Kidney tubule cell (primary cell): Measurements from ENCODE around the gene SBK1.
"Not testable (repeated sequence)": the region's sequence is repeated elsewhere in the genome, so short reads cannot be mapped to it uniquely, and the experiment has no call there.

Experiments used
- DNase-seq: peaks from one replicate; pipeline ENCODE4 v3.0.0-alpha.2; 2018; ENCODE audit warnings: low spot score

Gene SBK1

DNA sequence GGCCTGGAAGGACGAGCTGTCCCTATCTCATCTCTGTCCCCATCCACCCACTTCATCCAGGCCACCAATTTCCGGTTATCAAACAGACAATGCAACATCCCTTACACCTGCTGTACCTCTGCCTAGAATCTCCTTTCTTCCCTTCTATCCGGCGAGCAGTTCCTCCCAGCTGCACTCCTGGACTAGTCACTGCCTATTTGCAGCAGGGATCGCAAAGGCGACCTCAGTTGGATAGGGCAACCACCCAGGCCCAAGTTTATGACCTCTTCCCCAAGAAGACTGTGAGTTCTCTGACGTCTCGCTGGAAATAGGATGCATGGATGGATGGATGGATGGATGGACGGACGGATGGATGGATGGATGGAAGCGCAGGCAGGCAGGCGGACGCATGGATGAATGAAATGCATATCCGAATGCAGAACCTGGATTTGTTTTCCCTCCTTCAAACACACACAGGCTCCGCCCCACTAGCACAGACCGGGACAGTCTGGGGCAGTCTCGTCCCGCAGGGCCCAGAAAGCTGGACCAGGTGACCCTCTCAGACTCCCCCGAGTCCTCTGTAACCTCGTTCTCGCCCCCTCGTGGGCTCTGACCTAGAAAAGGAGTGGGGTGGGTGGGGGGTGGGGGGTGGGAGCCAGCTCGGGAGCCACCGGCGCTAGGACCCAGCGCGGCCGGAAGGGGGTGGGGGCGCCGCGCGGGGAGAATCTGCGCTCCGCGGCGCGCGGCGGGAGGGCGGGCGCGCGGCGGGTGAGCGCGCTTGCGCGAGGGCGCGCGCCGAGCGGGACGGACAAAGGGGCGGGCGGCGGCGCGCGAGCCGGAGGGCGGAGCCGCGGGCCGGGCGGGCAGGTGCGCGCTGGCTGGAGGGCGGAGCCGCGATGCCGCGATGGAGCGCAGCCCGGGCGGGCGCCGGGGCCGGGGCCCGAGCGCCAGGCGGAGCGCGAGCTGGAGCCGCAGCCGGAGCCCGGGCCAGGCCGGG is at the start of gene SBK1:
TSS of gene SBK1 (plus strand) at position 875 of the 976 bp plus-strand sequence. CDS start 24,867 bp downstream, outside the sequence.
- peak; percentile 85 for DNase-seq

DNA sequence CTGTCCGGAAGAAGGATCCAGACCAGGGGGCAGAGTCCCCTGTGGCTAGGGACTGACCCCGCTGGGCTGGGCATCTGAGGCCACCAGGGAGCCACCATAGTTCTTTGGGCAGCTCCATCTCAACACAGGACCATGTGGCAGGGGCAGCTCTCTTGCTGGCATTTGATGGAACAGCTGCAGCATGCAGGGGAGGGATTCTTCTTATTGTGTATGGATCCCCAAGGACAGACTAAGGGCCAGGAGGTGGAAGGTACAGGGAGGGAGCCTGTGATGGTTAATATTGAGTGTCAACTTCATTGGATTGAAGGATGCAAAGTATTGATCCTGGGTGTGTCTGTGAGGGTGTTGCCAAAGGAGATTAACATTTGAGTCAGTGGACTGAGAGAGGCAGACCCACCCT is 42.8 kb upstream of the SBK1 start:
- not testable (repeated sequence) for DNase-seq

DNA sequence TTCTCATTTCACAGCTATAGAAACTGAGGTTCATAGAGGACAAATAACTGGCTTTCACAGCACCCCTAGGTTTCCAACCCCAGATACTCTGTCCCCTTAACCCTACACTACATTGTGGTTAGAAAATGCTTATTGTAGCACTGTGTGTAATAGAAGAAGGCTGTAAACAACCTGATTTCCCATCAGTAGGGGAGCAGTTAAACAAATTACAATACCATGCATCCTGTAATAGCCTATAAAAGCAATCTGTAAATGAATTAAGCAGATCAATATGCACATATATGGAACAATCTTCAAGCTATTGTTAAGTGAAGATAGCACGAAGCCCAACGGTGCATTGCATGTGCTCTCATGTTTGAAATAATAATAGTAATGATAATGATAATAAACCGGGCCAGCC is 41.3 kb upstream of the SBK1 start:
- DNase-seq: no peak

DNA sequence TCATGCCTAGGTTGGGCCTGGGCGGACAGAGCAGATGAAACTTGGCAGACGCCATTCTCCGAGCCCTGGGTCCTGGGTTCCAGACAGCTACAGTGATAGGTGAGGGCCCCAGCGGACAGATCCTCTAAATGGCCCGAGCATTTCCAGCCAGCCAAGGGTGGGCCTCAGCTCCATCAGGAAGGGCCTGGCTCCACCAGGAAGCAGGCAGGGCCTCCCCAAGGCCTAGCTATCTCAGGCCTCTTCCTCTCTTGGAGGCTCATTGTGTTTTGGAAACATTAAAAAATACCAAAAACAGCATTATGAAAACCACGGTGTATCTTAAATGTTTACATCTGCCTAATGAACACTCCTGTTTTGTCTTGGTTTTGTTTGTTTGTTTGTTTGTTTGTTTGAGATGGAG is 38.2 kb upstream of the SBK1 start:
- DNase-seq: no peak

DNA sequence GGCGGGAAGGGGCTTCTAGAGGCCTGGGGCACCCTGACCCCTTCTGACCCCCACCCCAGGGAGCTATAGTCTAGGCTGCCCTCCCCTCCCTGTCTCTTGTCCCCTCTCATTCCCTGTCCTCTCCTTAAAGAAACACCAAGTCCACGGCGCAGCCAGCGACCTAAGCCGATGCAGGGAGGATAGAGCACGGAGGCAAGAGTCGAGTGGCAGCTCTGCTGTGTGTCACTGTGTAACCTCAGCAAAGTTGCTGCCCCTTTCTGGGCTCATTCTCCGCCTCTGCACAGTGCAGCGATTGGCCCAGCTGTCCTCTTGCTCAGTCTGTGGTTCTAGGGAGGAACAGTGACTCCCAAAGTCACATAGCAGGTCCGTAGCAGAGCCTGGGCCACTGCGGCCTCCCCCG is 36.5 kb upstream of the SBK1 start:
- DNase-seq: no peak

DNA sequence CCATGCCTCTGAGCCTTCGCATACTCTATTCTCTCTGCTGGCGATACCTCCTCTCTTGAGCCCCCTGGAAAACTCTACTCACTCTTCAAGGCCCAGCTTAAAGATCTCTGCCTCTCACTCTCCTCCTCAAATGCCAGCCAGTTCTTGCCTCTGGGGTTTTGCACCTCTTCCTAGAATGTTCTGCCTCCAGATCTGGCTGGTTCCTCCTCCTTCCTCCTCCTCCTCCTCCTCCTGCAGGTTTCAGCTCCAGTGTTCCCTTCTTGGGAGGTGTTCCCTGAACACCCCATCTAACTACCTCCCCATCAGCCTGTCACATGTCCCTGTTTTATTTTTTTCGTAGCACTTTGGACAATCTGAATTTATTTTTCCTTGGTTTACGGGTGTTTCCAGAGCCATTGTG is 35.1 kb upstream of the SBK1 start:
- DNase-seq: no peak

DNA sequence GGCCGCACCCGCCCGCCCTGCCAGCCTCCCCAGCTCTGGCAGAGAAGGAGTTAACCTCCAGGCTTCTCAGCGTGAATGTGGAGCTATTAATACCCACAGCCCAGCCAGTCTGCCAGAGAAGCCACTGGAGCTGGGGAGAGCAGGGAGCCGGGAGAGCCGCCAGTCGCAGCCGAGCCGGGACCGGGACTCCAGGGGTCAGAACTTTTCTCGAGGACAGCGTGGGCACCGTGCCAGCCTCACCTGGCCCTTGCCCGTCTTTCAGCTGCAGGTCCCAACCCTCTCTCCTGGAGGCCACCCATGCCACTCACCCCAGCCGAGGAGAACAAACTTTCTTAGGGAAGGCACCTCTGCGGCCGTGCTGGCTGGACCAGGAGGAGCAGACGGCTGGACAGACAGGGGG is 33.8 kb upstream of the SBK1 start:
- peak; percentile 6 for DNase-seq

DNA sequence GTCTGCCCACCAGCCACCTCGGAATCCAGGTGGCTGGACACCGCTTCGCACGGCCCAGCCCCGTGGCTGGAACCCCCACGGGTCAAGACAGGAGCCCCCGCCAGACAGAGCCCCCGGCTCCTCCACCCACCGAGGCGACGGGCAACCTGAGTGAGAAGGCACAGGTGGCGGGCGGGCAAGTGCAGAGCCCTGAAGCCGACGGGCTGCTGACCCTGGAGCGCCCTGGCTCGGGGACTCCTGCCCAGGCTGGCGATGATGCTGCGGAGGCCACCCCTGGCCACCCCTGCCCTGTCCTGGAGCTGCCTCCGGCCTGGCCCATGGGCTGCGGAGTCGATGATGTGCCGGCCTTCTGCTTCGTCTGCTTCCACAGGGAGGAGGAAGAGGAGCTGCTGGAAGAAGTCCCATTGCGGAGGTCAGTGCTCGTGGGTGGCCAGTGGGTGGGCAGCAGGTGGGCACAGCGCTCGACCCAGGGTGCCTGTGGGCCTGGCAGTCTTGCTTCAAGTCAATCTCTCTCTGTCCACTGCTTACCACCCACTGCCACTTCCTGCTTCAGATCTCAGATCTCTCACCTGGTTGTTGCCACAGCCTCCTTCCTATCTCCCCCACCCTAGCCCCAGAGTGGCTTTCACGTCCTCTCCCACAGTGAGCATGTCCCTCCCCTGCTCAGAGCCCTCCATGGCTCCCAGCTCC is 33.1 kb upstream of the SBK1 start:
- DNase-seq: no peak

DNA sequence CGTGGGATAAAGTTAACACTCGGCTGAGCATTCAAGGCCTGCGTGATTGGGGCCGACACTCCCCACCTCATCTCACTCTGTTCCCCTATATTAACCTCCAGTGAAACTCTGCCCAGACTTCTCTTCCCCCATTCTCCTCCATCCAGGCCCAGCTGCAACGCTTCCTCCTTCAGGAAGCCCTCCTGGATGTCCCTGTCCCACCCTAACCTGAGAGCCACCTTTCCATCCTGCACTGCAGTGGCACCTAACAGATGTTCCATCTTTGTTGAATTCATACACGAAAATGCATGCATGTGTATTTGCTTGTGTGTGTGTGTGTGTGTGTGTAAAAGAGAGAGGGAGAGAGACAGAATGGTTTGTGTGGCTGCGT is 32.6 kb upstream of the SBK1 start:
- no peak for DNase-seq

DNA sequence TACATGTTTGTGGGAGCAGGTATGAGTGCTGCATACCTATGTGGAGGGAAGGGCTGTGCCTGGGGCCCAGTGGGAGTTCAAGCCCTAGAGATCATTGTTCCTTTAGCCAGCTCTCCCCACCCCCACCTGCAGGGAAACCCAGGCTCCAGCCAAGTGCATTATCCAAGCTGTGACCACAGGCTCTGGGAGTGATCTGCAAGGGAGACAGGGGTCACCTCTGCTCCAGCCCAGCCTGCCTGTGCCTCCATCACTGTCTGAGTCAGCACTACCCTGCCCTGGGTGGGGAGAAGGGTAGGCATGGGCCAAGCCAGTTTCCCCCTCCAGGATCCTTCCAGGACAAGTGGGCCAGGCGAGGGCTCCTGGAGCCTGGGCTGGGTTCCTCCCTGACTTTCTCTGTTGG is 32.1 kb upstream of the SBK1 start:
- no peak for DNase-seq

DNA sequence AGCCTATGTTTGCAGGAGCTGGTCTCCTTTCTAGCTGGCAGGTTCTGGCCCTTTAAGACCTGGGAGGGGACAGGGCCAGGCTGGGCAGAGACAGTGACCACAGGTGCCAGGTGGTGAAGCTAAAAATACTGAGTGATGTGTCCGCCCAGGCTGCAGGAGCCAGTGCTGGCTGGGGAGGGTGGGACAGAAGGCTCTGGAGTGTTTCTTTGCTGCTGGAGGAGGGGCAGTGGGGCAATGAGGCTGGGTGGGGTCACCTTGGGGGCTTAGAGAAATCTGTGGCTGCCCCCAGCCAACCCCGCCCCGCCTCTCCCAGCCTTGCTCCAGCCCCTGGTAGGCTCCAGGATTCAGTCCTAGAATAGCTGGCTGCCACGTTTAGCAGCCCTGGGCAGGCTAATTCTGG is 30.4 kb upstream of the SBK1 start:
- no peak for DNase-seq

DNA sequence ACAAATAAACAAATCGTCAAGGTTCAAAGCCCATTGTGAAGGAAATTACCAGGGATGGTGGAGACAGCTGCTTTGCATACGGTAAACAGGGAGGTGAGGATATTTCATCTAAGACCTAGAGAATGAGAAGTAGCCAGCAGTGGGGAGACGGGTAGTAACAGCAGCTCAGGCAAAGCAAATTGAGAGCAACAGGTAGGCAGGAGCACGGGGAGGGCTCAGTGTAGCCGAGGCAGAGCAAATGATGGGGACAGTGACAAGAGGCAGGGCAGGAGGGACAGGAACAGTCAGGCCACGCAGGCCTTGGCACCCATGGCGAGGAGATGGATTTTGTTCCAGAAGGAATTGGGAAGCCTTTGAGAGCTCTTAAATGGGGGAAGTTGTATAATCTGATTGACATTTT is 29.0 kb upstream of the SBK1 start:
- DNase-seq: no peak

DNA sequence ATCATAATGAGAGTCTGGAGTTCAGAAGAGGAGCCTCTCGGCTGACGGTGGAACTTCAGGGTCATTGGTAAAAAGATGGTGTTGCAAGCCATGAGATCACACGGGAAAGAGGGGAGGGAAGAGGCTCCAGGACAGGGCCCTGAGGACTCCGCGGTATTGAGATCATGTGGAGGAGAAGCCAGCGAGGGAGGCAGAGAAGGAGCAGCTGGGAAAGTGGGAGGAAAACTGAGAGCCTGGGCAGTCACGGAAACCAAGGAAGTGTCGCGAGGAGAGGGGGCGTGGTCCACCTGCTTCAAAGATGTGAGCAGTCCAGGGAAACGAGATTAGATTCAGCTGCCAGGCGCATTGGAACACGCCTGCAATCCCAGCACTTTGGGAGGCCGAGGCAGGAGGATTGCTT is 27.7 kb upstream of the SBK1 start:
- peak; percentile 51 for DNase-seq

DNA sequence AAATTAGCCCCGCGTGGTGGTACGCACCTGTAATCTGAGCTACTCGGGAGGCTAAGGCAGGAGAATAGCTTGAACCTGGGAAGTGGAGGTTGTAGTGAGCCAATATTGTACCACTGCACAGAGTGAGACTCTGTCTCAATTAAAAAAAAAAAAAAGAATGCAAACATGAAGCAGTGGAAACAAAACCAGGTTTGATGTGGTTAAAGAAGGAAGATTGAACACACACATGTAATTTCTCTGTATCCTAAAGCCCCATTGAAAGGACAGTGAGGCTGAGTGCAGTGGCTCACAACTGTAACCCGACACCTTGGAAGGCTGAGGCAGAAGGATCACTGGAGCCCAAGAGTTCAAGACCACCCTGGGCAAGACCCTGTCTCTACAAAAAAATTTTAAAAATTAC is 26.5 kb upstream of the SBK1 start:
- no peak for DNase-seq

DNA sequence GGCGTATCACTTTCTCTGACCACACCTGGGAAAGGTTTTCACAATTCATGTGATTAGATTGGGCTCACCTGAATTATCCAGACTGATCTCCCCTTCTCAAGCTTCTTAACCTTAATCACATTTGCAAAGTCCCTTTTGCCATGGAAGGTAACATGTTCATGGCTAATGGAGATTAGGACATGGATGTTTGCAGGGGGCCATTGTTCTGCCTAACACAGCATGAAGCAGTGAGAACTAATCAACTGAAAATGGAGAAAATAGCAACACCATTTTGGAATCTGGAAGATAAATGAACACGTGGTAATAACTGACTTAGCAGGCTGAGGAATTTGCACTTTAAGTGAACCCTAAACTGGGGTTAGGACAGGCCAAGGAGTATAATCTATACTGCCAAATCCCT is 25.0 kb upstream of the SBK1 start:
- no peak for DNase-seq

DNA sequence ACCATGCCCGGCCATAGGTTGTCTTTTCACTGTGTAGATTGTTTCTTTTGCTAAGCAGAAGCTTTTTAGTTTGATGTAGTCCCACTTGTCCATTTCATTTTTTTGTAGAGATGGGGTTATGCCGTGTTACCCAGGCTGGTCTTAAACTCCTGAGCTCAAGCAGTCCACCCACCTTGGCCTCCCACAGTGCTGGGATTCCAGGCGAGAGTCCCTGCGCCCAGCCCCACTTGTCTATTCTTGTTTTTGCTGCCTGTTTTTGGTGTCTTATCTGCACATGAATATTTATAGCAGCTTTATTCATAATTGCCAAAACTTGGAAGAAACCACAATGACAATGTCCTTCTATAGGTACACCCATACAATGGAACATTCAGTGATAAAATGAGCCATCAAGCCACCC is 18.8 kb upstream of the SBK1 start:
- DNase-seq: no peak

DNA sequence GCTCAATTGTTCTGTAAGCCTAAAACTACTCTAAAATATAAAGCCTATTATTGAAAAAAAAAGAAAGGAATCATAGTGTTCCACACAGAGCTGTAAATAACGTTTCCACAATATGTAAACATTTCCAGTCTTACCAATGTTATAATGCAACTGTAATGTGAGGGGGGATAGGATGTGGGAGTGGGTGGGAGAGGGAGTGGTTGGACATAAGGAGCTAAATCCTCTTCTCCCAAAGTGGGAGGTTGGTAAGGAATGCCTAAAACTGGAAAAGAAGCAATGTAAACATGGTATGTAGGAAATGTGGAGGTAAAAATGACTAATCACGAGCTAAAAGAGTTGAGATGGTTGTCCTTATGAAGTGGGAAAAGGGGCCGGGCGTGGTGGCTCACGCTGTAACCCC is 17.6 kb upstream of the SBK1 start:
- no peak for DNase-seq

DNA sequence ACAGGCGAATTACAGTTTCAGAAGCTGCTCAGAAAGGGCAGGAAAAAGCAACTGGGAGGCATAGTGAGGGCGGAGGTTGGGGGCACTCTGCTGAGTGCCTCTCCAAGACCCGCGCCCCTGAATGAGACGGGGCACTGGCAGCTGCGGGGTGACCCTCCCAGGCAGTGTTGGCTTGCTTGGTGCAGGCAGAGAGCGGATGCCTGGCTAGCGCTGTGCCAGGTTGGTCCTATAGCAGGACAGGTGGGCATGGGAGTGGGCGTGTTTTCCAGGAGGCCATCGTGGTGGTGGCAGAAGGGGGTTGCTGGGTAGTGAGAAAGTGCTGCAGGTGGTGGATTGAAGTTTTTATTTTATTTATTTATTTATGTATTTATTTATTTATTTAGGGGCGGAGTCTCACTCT is 16.0 kb upstream of the SBK1 start:
- no peak for DNase-seq

DNA sequence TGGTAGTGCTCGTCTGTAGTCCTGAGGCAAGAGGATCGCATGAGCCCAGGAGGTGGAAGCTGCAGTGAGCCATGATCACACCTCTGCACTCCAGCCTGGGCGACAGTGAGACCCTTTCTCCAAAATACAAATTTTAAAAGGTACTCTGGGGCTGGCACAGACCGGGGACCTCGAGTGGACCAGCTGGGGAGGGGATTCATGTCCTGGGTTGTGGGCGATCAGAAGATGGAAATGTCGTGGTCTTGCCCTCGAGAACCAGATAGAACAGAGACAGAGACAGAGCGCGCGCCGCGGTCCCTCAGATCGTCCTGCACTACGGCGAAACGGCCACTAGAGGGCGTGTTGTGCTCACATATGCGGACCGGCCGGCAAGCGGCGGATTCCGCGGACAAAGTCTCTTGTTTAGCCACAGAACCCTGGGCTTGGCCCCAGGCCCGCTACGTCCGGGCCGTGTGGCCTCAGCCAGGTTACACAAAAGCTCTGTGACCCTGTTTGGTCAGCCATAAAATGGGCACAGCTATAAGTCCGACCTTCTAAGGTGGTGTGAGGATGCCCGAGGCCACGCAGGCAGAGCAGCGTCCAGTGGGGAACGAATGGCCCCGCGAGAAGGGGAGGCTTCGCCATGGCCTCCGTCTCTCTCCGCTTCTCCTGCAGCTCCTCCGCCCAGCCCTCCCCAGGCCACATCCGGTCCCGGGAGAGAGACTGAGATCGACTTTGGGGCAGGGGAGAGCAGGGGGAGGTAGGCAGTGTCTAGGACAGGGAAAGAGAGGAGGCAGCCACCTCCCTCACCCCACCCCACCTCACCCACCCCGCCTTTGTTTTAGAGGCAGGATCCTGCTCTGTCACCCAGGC is 14.6 kb upstream of the SBK1 start:
- DNase-seq: peak; percentile 78

DNA sequence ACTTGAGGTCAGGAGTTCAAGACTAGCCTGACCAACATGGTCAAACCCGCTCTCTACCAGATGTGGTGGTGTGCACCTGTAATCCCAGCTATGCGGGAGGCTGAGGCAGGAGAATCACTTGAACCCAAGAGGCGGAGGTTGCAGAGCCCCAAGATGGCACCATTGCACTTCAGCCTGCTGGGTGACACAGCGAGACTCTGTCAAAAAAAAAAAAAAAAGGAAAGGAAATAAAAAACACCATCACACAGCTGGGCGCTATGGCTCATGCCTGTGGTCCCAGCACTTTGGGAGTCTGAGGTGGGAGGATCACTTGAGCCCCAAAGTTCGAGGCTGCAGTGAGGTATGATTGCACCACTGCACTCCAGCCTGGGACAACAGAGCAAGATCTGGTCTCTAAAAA is 13.3 kb upstream of the SBK1 start:
- no peak for DNase-seq

DNA sequence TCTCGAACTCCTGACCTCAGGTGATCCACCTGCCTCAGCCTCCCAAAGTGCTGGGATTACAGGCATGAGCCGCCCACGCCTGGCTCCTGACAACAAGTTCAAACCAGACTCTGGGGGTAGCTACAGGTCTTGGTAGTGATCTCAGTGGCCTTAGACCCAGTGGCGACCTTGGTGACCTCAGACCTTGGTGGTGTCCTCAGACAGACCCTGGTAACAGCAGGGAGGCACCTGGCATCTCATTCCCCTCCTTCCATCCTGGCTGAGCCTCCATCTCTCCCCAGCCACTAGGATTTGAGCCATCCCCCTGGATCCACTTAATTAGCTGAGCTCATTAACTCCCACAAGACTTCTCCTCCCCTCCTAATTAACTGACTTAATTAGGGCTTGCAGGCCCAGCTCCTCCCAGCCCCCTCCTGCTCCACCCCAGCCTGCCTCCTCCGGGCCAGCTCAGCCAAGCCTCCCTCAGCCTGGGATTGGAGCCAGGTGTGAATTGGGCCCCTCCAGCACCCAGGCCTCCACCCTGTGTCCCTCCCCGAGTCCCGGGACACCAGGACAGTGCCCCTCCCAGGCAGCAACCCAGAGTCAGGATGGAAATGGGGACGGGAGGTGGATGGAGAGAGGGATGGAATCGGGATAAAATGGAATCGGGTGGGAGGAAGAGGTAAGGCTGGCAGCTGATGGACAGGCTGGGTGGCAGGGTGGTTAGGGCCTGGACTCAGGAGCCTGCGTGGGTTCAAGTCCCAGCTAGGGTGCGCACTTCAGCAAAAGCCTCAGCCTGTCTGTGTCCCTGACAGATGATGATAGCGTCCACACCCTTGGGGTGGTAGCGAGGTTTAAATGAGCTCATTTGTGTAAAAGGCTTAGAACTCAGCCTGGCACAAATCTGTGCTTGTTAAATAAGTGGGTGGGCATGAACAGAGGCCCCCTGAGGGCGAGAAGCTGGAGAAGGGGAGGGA is 11.2 kb upstream of the SBK1 start:
- no peak for DNase-seq
